Myometrial cell (primary cell): ENCODE results near the gene TRIM63. TPM values are rescaled to one million over a fixed set of nuclear protein-coding genes. Genes with fewer than 3 reads are reported as not detected.

Experiments
- total RNA-seq: library from RNA; depleted of rRNA; stranded (reverse); fragments of >200 nt; gene quantifications from 2 replicates; pipeline ENCODE4 v1.2.3, GENCODE V29; 2015

Gene TRIM63
- total RNA-seq = not detected in 2 replicates

GRCh38 chr1:26067432-26067911 lies at the start of gene TRIM63:
Gene TRIM63 (minus strand): TSS chr1:26067630. CDS start chr1:26067494, 136 bp downstream.

DNA sequence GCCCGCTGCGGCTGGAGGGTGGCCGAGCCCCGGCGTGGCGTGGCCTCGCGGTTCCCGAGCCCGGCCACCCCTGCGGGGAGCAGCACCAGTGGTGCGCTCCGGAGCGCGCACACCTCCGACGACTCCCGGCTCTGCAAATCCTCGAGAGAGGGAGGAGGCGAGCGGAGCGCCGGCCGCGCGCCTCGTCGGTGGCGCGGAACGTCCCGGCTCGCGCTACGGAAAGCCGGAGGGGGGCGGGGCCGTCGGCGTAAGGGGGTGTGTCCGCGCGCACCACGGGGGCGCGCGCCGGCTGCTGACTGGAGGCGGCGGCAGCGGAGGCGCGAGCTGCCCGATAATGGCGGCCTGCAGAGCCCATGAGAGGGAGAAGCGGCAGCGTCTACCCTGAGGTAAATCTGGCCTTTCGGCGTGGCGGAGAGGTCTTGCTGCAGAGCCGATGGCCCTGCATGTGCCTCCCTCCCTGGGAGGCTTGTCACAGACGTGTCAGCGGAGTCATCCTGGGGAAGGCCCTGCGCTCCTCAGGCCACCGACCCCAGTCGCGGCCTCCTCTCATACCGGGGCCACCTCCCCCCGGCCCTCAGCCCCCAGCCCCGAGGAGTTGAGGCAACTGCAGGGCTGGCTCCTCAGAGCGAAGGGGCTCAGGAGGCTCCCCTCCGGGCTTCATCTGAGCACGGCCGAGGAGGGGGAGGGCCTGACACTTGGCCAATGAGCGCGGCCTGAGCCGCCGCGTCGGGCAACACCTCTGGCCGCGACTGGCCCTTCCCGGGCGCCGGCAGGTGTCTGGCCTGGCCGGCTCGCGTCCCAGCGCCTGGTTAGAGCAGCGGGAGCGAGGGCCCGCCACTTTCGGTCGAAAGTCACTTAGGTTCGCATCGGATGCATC lies 44.3 kb upstream of the TRIM63 start, which contains the start of gene PDIK1L:
PDIK1L (plus strand) TSS at position 295 of the 877 bp plus-strand sequence. CDS start 2,485 bp downstream, outside the sequence.

DNA sequence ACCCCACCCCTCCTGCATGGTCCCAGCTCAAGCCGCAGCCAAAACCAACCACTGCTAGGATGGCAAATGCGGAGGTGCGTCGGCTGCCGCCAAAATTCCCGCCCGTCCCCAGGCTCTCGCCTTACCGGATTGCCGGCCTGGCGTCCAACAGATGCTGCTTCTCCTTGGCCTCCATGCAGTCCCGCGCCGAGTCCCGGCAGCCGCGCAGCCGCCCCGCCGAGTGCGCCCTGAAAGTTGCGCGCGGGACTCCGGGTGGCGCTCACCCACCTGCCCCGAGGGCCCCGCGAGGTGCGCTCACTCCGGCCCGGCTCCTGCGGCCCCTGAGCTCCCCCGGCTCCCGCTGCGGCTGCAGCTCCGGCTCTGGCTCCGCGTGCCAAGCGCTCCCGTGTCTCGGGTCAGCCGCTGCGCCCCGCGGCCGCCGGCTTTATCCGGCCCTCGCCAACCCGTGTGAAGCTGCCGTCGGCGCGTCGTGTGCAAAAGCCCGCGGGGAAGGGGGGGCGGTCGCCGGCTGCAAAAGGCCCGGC lies 21.6 kb downstream of the TRIM63 start, which contains the start of gene SLC30A2:
SLC30A2 (minus strand) TSS at position 397 of the 524 bp plus-strand sequence; CDS start at position 175, 222 bp downstream.

DNA sequence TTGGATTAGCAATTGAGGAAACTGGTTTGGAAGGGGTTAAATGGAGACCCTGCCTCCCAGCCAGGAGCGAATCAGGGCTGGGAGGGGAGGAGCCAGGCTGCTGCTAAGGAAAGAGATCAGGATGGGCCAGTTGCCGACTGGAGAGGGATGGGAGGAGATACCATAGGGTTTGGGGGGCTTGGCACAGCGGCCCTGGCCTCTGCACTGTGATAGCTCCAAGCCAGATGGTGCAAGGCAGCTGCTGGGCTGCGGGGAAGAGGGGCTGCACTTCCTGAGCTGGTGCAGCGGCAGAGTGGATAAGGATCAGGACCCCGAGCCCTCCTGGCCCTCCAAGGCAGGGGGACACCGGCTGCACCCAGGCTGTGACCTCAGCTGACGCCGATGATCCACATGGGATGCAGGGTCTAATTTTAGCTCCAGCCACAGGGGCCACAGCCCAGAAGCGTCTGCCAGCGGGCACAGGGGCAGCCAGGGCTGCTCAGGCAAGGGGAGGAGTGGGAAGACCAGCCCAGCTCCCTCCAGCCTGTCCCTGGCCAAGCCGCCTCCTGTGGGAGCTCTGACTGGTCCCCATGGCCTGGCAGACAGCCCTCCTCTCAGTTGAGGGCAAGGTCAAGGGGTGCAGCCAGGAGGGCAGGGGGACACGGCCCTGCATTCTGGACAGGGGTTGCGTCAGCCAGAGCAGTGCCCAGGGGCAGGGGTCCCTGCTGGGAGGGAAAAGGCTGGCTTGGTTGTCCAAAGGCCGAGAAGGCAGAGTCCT lies 45.6 kb downstream of the TRIM63 start, which contains the start of gene EXTL1:
EXTL1 (plus strand) TSS at position 129 of the 757 bp plus-strand sequence. CDS start 872 bp downstream, outside the sequence.

Other genes with a start within 250 kb of the TRIM63 start
- 46.8 and 53.6 TPM in 2 replicates for gene MTFR1L, start 247.7 kb downstream of the TRIM63 start, total RNA-seq
- gene AUNIP, start 208.2 kb downstream of the TRIM63 start, total RNA-seq = 1.6 and 2.3 TPM in 2 replicates
- 20.6 and 25.9 TPM in 2 replicates for gene PAQR7, start 191.9 kb downstream of the TRIM63 start, total RNA-seq
- 105 and 121 TPM in 2 replicates for gene STMN1, start 161.2 kb downstream of the TRIM63 start, total RNA-seq
- gene PAFAH2, start 69.6 kb downstream of the TRIM63 start, total RNA-seq = 11.9 and 15.3 TPM in 2 replicates
- 4.3 and 26.5 TPM in 2 replicates for gene EXTL1, start 45.9 kb downstream of the TRIM63 start, total RNA-seq
- gene SLC30A2, start 21.5 kb downstream of the TRIM63 start, total RNA-seq = not detected in 2 replicates
- gene PDIK1L, start 44.2 kb upstream of the TRIM63 start, total RNA-seq = 2.6 and 3.2 TPM in 2 replicates
- not detected in 2 replicates for gene FAM110D, start 91.4 kb upstream of the TRIM63 start, total RNA-seq
- gene C1orf232, start 101.3 kb upstream of the TRIM63 start, total RNA-seq = not detected in 2 replicates
- 26.4 and 32.3 TPM in 2 replicates for gene ZNF593, start 102.3 kb upstream of the TRIM63 start, total RNA-seq
- 0.29 TPM in 1 of 2 replicates, not detected in the other for gene ZNF593OS, start 104.2 kb upstream of the TRIM63 start, total RNA-seq
- gene CNKSR1, start 109.9 kb upstream of the TRIM63 start, total RNA-seq = not detected in 2 replicates
- gene CATSPER4, start 123.0 kb upstream of the TRIM63 start, total RNA-seq = not detected in 2 replicates
- 8.7 and 8.9 TPM in 2 replicates for gene CEP85, start 166.6 kb upstream of the TRIM63 start, total RNA-seq
- gene SH3BGRL3, start 212.5 kb upstream of the TRIM63 start, total RNA-seq = 206 and 215 TPM in 2 replicates
- 3.5 and 7.8 TPM in 2 replicates for gene UBXN11, start 239.0 kb upstream of the TRIM63 start, total RNA-seq